GM21367 (cell line): ENCODE data around the gene PLPPR3.

Experiments used
- ATAC-seq: cut with Tn5 transposase; IDR thresholded peaks from one replicate; pipeline ENCODE4 v1.9.1; 2021; ENCODE audit not compliant: unreplicated experiment

PLPPR3 gene

DNA sequence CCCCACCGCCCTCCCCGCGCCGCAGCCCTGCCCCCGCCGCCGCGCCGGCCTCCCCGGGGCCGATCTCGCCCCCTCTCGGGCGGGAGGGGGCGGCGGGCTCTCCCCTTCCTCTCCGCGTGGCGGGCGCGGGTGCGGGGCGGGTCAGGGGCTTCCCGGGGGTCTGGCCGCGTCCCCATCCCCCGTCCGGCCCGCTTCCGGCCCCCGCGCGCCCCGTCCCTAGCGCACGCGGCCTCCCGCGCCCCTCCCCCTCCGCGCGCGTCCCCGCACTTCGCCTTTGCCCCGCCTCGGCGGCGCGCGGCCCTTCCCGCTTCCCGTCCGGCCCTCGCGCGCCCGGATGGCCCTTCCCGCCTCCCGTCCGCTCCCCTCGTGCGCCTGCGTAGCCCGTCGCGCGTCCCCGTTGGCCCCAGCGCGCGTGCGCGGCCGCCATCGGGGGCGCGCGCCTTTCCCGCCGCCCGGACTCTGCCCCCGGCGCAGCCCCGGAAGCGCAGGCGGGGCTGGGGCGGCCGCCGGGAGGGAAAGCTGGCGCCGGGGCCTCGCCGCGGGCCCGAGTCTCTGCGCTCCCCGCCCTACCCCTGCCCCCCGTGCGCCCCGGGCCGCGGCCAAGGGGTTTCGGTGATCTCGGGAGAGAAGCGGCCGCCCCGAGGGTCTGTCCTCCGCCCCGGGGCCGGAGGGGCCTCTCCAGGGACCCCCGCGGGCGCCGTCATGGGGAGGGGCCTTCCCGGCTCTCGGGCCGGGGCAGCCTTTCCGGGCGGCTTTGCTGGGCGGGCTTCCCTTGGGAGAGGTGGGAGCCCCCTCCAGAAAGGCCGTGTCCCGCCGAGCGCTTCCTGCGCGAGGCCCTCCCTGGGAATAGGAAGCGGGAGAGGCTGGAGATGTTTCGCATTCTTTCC is 24.0 kb downstream of the PLPPR3 start:
- peak; percentile 35 for ATAC-seq

GRCh38 chr19:796692-797527 is 24.8 kb downstream of the PLPPR3 start, which contains the start of gene PTBP1:
Gene PTBP1 (plus strand): TSS chr19:797452. CDS start chr19:797498, 46 bp downstream.
- ATAC-seq = peak; percentile 60

GRCh38 chr19:795691-796581 is 25.8 kb downstream of the PLPPR3 start:
- no peak for ATAC-seq

- ATAC-seq = no peak
These were observed 26.6 kb downstream of the PLPPR3 start for GRCh38 chr19:795073-795611.

DNA sequence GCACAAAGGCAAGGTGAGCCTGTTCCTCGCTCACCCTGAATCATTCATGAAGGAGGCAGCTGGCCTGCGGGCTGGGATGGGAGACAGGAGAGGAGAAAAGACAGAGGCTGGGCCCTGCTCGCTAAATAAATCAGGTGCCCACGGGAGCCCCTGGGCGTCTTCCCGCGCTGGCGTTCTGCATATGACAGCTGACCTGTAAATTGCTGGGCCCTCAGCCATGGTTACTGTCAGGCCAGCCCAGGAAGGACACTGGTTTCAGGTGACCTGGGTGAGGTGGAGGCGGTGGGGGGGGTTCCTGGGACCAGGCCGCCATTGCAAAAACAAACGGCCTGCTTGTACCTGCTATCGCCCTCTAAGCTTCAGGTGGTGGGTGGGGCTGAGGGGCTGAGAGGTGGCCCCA is 27.9 kb downstream of the PLPPR3 start:
- no peak for ATAC-seq

- no peak for ATAC-seq
These were observed 29.4 kb downstream of the PLPPR3 start for GRCh38 chr19:792306-792885.

GRCh38 chr19:791567-792305 is 30.0 kb downstream of the PLPPR3 start:
- no peak for ATAC-seq

DNA sequence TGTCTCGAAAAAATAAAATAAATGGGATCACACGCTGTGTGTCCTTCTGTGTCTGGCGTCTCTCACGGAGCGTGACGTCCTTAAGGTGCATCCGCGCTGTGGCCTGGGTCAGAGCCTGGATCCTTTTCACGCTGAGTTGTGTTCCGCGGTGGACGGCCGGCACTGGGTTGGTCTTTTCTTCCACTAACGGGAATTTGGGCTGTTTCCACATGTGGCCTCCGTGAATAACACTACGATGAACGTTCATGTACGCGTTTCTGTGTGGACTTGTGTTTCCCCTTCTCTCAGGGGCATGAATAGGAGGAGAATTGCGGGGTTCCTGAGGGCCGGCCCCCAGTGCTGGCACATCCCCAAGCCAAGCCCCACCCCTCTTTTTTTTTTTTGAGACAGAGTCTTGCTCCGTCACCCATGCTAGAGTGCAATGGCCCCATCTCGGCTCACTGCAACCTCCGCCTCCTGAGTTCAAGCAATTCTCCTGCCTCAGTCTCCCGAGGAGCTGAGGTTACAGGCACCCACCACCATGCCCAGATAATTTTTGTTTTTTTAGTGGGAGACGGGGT is 30.7 kb downstream of the PLPPR3 start:
- ATAC-seq = no peak

- no peak for ATAC-seq
These were observed 32.1 kb downstream of the PLPPR3 start for GRCh38 chr19:789701-790060.

DNA sequence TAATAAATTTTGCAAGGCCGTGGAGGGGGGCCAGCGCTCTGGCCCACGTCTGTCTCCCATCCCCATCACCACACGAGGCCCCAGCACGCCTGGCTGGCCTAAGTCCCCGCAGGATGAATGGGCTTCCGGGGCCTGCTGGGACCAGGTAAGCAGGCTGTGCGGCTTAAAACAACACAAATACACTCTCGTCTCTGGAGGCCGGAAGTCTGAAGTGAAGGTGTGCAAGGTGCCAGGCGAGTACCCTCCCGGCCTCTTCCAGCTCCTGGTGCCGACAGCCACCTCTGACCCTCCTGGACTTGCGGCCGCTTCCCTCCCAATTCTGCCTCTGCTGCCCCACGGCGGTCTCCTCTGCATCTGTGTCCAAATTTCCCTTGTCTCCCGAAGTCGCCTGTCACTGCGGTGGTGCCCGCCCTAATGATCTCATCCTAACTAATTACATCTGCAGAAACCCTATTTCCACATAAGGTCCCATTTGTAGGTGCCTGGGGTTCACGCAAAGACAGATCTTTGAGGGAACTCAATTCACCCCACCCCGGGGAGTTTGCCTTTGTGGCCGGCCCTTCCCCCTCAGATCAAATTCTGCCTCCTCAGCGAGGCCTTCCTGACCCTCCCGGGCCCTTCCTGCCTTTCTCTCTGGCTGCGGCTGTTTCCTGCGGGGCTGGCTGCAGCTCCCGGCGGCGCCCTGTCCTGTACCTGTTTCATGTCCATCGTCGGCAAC is 32.6 kb downstream of the PLPPR3 start:
- no peak for ATAC-seq

GRCh38 chr19:788686-788982 is 33.1 kb downstream of the PLPPR3 start:
- ATAC-seq = no peak

DNA sequence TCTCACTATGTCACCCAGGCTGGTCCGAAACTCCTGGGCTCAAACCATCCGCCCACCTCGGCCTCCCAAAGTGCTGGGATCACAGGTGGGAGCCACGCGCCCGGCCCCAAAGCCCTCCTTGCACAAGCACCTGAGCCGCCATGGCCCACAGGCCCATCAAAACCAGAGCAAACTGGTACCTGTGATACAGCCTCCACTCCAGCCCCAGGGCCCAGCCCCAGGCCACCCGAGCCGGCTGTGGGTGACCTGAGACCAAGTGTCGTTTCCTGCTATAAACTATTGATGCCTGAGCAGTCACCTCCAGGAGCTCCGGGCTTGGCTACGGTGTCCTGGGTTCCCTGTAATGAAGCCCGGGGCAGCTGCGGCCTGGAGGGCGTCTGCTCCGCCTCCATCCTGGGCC is 34.2 kb downstream of the PLPPR3 start:
- ATAC-seq = no peak

DNA sequence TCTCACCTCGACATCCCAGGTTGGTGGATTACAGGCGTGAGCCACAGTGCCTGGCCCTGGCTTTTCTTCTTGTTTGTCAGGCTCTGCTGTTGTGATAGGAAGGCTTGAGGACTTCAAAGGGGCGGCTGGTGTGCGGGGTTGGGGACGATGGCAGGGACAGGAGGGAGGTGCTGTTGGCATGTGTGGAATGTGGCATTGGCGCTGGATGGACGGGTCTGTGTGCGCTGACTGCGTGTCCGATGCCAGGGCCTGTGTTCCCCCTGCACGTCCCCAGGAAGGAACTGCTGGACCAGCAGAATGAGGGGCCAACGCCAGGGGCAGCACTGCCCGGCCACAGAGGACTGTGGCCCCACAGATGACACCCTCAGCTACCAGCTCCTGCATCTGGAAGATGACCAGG is 37.2 kb downstream of the PLPPR3 start:
- ATAC-seq = no peak

DNA sequence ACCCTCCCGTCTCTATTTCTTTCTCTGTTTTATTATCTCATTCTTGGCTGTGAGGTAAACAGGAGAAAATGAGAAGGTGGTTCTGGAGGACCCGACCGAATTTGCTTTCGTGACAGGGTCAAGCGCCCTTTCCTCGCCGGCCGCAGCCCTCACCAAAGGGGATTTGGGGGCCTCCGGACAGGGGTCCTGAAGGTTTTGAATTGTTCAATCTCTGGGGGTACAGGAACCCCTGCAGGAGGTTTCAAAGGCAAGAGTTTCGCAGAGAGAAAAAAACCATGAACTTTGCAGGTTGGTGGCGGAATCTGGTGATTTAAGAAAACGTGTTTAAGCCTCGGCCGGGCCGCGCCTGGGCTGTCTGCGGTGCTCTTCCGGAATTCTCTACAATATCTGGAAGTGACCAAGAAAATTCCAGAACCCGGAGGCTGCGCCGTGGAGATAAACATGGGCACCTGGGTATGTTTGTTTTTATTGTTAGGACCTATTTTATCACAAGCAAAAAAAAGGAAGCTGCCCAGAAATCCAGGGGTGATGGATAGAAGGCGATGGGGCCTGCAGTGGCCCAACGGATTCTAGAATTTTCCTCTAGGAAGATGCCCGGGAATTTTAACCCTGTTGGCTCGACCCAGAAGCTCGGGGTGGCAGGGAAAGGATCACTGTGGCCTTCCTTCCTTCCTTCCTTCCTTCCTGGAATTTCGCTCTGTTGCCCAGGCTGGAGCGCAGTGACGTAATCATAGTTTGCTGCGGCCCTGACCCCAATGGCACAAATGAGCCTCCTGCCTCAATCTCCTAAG is 38.7 kb downstream of the PLPPR3 start:
- ATAC-seq = no peak

GRCh38 chr19:782185-782877 is 39.4 kb downstream of the PLPPR3 start:
- ATAC-seq = no peak

GRCh38 chr19:781800-782184 is 40.0 kb downstream of the PLPPR3 start:
- ATAC-seq = no peak

- no peak for ATAC-seq
These were observed 40.8 kb downstream of the PLPPR3 start for GRCh38 chr19:780935-781334.
